Peyer's patch (tissue), 4 donors: Measurements from ENCODE around the gene DHRS3.

Experiments used
- CTCF ChIP-seq, 6 experiments: fragments of 450-650 bp in 4 of 6; fragments of 200-600 bp in 2 of 6; sonication (generic) in 1 of 6; IDR thresholded peaks; one replicate each; pipeline ENCODE4 v1.5.1; 2017 to 2019; ENCODE audit warnings: antibody characterized with exemption in 6 of 6, mild to moderate bottlenecking in 3 of 6, moderate library complexity in 1 of 6
- POLR2A ChIP-seq, 2 donors: fragments of 450-650 bp; IDR thresholded peaks; one replicate each; pipeline ENCODE4 v1.5.1; 2017; ENCODE audit warnings: antibody characterized with exemption in 2 of 2, mild to moderate bottlenecking in 2 of 2, moderate library complexity in 2 of 2

- TF ChIP-seq CTCF (IDR thresholded peaks at IDR 0.05): no peak
- no peak for TF ChIP-seq POLR2A (IDR thresholded peaks at IDR 0.05)
Observed at GRCh38 chr1:12570291-12570690, 47.7 kb downstream of the DHRS3 start.
